HepG2 (cell line): ENCODE results near the gene CLDN19. TPM values are rescaled to one million over a fixed set of nuclear protein-coding genes. Genes with fewer than 3 reads are reported as not detected.

Source experiments
- AKAP8 ChIP-seq: sonication (generic); formaldehyde crosslinking; IDR thresholded peaks from 2 replicates; pipeline ENCODE4 v1.5.1; 2020; ENCODE audit warnings: mild to moderate bottlenecking, missing genetic modification reagents
- DPF2 ChIP-seq: sonication (generic); formaldehyde crosslinking; IDR thresholded peaks from 2 replicates; pipeline ENCODE4 v1.4.0; 2020; ENCODE audit warnings: mild to moderate bottlenecking, low read depth, missing genetic modification reagents, borderline replicate concordance
- ELF4 ChIP-seq: sonication (generic); formaldehyde crosslinking; IDR thresholded peaks from 2 replicates; pipeline ENCODE4 v1.5.0; 2020; ENCODE audit warnings: missing genetic modification reagents, mild to moderate bottlenecking, moderate library complexity, borderline replicate concordance
- HNRNPL ChIP-seq: fragments of 200-400 bp; formaldehyde crosslinking; IDR thresholded peaks from 2 replicates; pipeline ENCODE4 v1.6.1; 2017; ENCODE audit warnings: mild to moderate bottlenecking, low read depth, low read length
- JARID2 ChIP-seq: sonication (generic); formaldehyde crosslinking; IDR thresholded peaks from 2 replicates; pipeline ENCODE4 v1.8.1; 2023; ENCODE audit warnings: missing genetic modification reagents, inconsistent platforms; ENCODE audit not compliant: insufficient replicate concordance
- JUND ChIP-seq: sonication (generic); formaldehyde crosslinking; IDR thresholded peaks from 2 replicates; pipeline ENCODE4 v1.8.0; 2022; ENCODE audit warnings: mild to moderate bottlenecking, missing genetic modification reagents
- KDM2A ChIP-seq: sonication (generic); formaldehyde crosslinking; IDR thresholded peaks from 2 replicates; pipeline ENCODE4 v1.4.0; 2020; ENCODE audit warnings: low read depth, missing genetic modification reagents, borderline replicate concordance
- KDM5A ChIP-seq: fragments of 200-600 bp; sonication (generic); IDR thresholded peaks from 2 replicates; pipeline ENCODE4 v1.7.0; 2018; ENCODE audit warnings: antibody characterized with exemption, mild to moderate bottlenecking, low read length, borderline replicate concordance
- MIXL1 ChIP-seq: IDR thresholded peaks from 2 replicates; pipeline ENCODE4 v1.6.1; 2016
- NFYC ChIP-seq: IDR thresholded peaks from 2 replicates; pipeline ENCODE4 v1.6.1; 2016; ENCODE audit warnings: missing genetic modification reagents, missing compliant biosample characterization
- NRL ChIP-seq: sonication (generic); formaldehyde crosslinking; IDR thresholded peaks from 2 replicates; pipeline ENCODE4 v1.5.0; 2020; ENCODE audit warnings: missing genetic modification reagents, mild to moderate bottlenecking, moderate library complexity, borderline replicate concordance
- SIN3A ChIP-seq: IDR thresholded peaks from 2 replicates; pipeline ENCODE4 v1.6.1; 2011; ENCODE audit warnings: low read depth, mild to moderate bottlenecking, control low read depth, low read length, borderline replicate concordance
- ZBTB42 ChIP-seq: sonication (generic); formaldehyde crosslinking; IDR thresholded peaks from 2 replicates; pipeline ENCODE4 v1.5.0; 2020; ENCODE audit warnings: mild to moderate bottlenecking, missing genetic modification reagents
- ZNF143 ChIP-seq: sonication (generic); formaldehyde crosslinking; IDR thresholded peaks from 2 replicates; pipeline ENCODE4 v1.4.0; 2020; ENCODE audit warnings: missing genetic modification reagents
- ZNF205 ChIP-seq: IDR thresholded peaks from 2 replicates; pipeline ENCODE4 v1.6.1; 2018; ENCODE audit warnings: missing biosample characterization, missing genetic modification reagents
- ZNF431 ChIP-seq: sonication (generic); formaldehyde crosslinking; IDR thresholded peaks from 2 replicates; pipeline ENCODE4 v1.9.0; 2022; ENCODE audit warnings: missing genetic modification reagents, low read depth, mild to moderate bottlenecking, borderline replicate concordance
- ZNF674 ChIP-seq: sonication (generic); formaldehyde crosslinking; IDR thresholded peaks from 2 replicates; pipeline ENCODE4 v1.5.0; 2020; ENCODE audit warnings: low read depth, mild to moderate bottlenecking, missing genetic modification reagents
- polyA plus RNA-seq, 8 experiments: library from polyadenylated mRNA; depleted of rRNA in 3 of 8; stranded (reverse) in 7 of 8; unstranded in 1 of 8; fragments of >200 nt; fragmentation: Illumina TruSeq in 4 of 8; extraction: Trizol in 4 of 8; gene quantifications; 2 replicates each; pipeline versions ENCODE4 v1.2.1 to v1.2.3, GENCODE V29; 2011 to 2016; ENCODE audit warnings: low read depth in 4 of 8, missing spikeins in 1 of 8, mixed read lengths in 1 of 8; ENCODE audit not compliant: insufficient read depth in 1 of 8
- total RNA-seq, 5 experiments: library from RNA; depleted of rRNA; stranded (reverse); fragments of >200 nt; fragmentation: Illumina TruSeq; extraction: Trizol; gene quantifications; 2 replicates each; pipeline ENCODE4 v1.2.3, GENCODE V29; 2016; ENCODE audit warnings: low read depth in 1 of 5
- TF ChIP-seq, protein P1 (sequence below): sonication (generic); formaldehyde crosslinking; IDR thresholded peaks from 2 replicates; pipeline ENCODE4 v1.4.0; 2020; ENCODE audit warnings: mild to moderate bottlenecking, missing genetic modification reagents
- TF ChIP-seq, protein P2 (sequence below): sonication (generic); formaldehyde crosslinking; IDR thresholded peaks from 2 replicates; pipeline ENCODE4 v1.4.0; 2020; ENCODE audit warnings: missing genetic modification reagents, low read depth, mild to moderate bottlenecking, borderline replicate concordance
- TF ChIP-seq, protein P3 (sequence below): IDR thresholded peaks from 2 replicates; pipeline ENCODE4 v1.6.1; 2016; ENCODE audit warnings: mild to moderate bottlenecking, missing biosample characterization, missing genetic modification reagents
- TF ChIP-seq, protein P4 (sequence below): sonication (generic); formaldehyde crosslinking; IDR thresholded peaks from 2 replicates; pipeline ENCODE4 v1.4.0; 2020; ENCODE audit warnings: missing genetic modification reagents
- TF ChIP-seq, protein P5 (sequence below): sonication (generic); formaldehyde crosslinking; IDR thresholded peaks from 2 replicates; pipeline ENCODE4 v1.4.0; 2020; ENCODE audit warnings: missing genetic modification reagents
- TF ChIP-seq, protein P6 (sequence below): sonication (generic); formaldehyde crosslinking; IDR thresholded peaks from 2 replicates; pipeline ENCODE4 v1.5.0; 2020; ENCODE audit warnings: mild to moderate bottlenecking, low read depth, missing genetic modification reagents, borderline replicate concordance

CLDN19 gene
- total and polyA plus RNA-seq, 2 of the 13 experiments (the other 11 are each of a cell fraction or from before 2014, with no cell fraction given) = 5.0 to 7.6 TPM

DNA sequence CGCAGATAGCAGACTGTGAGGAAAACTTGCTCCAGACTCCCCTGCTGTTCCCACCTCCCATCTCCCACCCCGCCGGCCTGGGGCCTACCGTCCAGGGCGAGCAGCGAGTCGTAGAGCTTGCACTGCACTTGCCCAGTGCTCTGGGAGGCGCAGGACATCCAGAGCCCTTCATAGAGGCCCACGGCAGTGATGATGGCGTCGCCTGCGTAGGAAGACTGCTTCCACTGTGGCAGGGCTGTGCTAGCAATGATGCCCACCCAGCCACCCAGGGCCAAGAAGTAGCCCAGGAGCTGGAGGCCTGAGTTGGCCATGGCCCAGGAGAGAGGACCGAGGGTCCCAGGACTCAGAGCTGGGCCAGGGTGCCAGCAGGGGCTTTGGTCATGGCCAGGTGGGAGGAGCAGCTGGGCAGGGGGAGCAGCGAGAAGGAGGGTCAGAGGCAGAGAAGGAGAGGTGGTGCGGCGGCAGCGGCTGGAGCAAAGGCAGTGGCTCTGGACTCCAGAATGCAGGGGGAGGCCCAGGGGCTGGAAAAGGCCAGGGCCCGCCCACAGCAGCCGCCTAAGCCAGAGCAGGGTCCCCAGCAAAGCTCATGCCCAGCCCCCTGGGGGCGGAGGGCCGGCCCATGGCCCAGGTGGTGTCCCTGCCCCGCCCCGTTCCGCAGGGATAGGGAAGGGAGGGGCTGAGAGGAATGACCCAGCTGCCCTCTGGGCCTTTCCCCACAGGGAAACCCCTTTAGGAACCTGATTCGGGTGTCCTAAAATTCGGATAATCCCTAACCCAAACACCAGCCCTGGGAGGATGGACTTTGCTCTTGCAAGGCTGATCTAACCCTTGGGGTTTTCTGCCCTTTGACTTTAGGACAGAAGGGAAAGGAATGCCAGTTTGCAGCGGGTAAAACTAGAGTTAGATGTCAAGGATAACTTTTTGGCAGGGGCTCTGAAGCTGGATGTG, at the start of gene CLDN19 (continued):
- TF ChIP-seq, protein P1, sequence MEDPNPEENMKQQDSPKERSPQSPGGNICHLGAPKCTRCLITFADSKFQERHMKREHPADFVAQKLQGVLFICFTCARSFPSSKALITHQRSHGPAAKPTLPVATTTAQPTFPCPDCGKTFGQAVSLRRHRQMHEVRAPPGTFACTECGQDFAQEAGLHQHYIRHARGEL (CRISPR knock-in tag) = no peak
- TF ChIP-seq, protein P2, sequence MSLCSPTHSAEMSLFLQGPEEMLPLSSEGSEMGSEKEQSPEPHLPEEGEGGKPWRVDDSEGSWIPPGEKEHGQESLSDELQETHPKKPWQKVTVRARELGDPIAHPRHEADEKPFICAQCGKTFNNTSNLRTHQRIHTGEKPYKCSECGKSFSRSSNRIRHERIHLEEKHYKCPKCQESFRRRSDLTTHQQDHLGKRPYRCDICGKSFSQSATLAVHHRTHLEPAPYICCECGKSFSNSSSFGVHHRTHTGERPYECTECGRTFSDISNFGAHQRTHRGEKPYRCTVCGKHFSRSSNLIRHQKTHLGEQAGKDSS (CRISPR knock-in tag) = no peak
- TF ChIP-seq ELF4 (0 out of 2 replicates have a peak, but pooled peaks have one; percentile 20), AKAP8 (CRISPR knock-in tag) (no peak), JUND (no peak), MIXL1 (no peak), ZNF143 (CRISPR knock-in tag) (no peak), SIN3A (no peak), HNRNPL (0 out of 2 replicates have a peak, but pooled peaks have one; percentile 55), ZNF674 (CRISPR knock-in tag) (no peak), NFYC (CRISPR knock-in tag) (no peak), ZBTB42 (CRISPR knock-in tag) (peak; percentile 3; the same call in 1 of the 2 replicates), ZNF205 (0 out of 2 replicates have a peak, but pooled peaks have one; percentile 29), DPF2 (CRISPR knock-in tag) (no peak), ZNF431 (CRISPR knock-in tag) (no peak), KDM5A (no peak), NRL (CRISPR knock-in tag) (peak; percentile 43; the same call in 1 of the 2 replicates), JARID2 (CRISPR knock-in tag) (no peak), KDM2A (CRISPR knock-in tag) (peak; percentile 10; the same call in 1 of the 2 replicates)
- TF ChIP-seq, protein P3, sequence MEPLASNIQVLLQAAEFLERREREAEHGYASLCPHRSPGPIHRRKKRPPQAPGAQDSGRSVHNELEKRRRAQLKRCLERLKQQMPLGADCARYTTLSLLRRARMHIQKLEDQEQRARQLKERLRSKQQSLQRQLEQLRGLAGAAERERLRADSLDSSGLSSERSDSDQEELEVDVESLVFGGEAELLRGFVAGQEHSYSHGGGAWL (CRISPR knock-in tag) = no peak; the same call in 1 of the 2 replicates
- TF ChIP-seq, protein P4, sequence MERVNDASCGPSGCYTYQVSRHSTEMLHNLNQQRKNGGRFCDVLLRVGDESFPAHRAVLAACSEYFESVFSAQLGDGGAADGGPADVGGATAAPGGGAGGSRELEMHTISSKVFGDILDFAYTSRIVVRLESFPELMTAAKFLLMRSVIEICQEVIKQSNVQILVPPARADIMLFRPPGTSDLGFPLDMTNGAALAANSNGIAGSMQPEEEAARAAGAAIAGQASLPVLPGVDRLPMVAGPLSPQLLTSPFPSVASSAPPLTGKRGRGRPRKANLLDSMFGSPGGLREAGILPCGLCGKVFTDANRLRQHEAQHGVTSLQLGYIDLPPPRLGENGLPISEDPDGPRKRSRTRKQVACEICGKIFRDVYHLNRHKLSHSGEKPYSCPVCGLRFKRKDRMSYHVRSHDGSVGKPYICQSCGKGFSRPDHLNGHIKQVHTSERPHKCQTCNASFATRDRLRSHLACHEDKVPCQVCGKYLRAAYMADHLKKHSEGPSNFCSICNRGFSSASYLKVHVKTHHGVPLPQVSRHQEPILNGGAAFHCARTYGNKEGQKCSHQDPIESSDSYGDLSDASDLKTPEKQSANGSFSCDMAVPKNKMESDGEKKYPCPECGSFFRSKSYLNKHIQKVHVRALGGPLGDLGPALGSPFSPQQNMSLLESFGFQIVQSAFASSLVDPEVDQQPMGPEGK = peak; percentile 93
- TF ChIP-seq, protein P5, sequence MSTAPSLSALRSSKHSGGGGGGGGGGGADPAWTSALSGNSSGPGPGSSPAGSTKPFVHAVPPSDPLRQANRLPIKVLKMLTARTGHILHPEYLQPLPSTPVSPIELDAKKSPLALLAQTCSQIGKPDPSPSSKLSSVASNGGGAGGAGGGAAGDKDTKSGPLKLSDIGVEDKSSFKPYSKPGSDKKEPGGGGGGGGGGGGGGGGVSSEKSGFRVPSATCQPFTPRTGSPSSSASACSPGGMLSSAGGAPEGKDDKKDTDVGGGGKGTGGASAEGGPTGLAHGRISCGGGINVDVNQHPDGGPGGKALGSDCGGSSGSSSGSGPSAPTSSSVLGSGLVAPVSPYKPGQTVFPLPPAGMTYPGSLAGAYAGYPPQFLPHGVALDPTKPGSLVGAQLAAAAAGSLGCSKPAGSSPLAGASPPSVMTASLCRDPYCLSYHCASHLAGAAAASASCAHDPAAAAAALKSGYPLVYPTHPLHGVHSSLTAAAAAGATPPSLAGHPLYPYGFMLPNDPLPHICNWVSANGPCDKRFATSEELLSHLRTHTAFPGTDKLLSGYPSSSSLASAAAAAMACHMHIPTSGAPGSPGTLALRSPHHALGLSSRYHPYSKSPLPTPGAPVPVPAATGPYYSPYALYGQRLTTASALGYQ (CRISPR knock-in tag) = no peak
- TF ChIP-seq, protein P6, sequence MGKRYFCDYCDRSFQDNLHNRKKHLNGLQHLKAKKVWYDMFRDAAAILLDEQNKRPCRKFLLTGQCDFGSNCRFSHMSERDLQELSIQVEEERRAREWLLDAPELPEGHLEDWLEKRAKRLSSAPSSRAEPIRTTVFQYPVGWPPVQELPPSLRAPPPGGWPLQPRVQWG = no peak
